Endothelial cell of umbilical vein (primary cell): ENCODE results near the gene ALAD. TPM values are rescaled to one million over a fixed set of nuclear protein-coding genes. Genes with fewer than 3 reads are reported as not detected.

Experiments used
- BruUV-seq: library from RNA; stranded (reverse); fragments of 400-500 nt; replicated peaks from 2 replicates; lab custom pipeline; 2021; lab: Mats Ljungman, UMichigan
- CTCF ChIA-PET: fragments of 300-600, 350-600 bp; sonication (Branson Sonifier 250); formaldehyde crosslinking; loops from one replicate; lab custom pipeline; 2021; ENCODE audit warnings: antibody characterized with exemption, inconsistent platforms; lab: Charles Lee
- POLR2A ChIA-PET: fragments of 300-600, 350-600 bp; sonication (Branson Sonifier 250); formaldehyde crosslinking; loops from one replicate; lab custom pipeline; 2021; ENCODE audit warnings: antibody characterized with exemption, inconsistent platforms; lab: Charles Lee
- DNase-seq: peaks from one replicate; pipeline ENCODE4 v3.0.0-alpha.2; 2011; ENCODE audit warnings: low read depth, low spot score
- FAIRE-seq: peaks from 2 replicates; lab custom pipeline; 2011; peaks lifted over from hg19 to GRCh38; lab: Jason Lieb, UNC
- H2AFZ ChIP-seq: 2 replicates; pipeline ENCODE4 v1.6.0; 2012; ENCODE audit warnings: low read depth, low read length, control low read depth, inconsistent platforms
- H3K27ac ChIP-seq: 2 replicates; pipeline ENCODE4 v1.5.1; 2011; ENCODE audit warnings: low read depth, mild to moderate bottlenecking, control low read depth, low read length, moderate library complexity; ENCODE audit not compliant: insufficient read depth
- H3K27me3 ChIP-seq, 2 experiments: 2 replicates each; pipeline versions ENCODE4 v1.6.0 to v1.6.1; 2011; ENCODE audit warnings: low read length in 2 of 2, mixed read lengths in 1 of 2; ENCODE audit not compliant: control insufficient read depth in 2 of 2, insufficient read depth in 2 of 2
- H3K36me3 ChIP-seq, 2 experiments: 2 replicates in 1 of 2; 3 replicates in 1 of 2; pipeline ENCODE4 v1.5.1; 2011; ENCODE audit warnings: low read length in 2 of 2, mild to moderate bottlenecking in 1 of 2, moderate library complexity in 1 of 2; ENCODE audit not compliant: control insufficient read depth in 2 of 2, insufficient read depth in 2 of 2; ENCODE audit errors: extremely low read depth in 1 of 2
- H3K4me1 ChIP-seq: 3 replicates; pipeline ENCODE4 v1.5.1; 2011; ENCODE audit warnings: mild to moderate bottlenecking, low read length; ENCODE audit not compliant: control insufficient read depth, insufficient read depth; ENCODE audit errors: extremely low read depth
- H3K4me2 ChIP-seq: 2 replicates; pipeline ENCODE4 v1.6.1; 2011; ENCODE audit warnings: low read length, control low read depth, mixed read lengths; ENCODE audit not compliant: insufficient read depth
- H3K4me3 ChIP-seq, 3 experiments: fragments of 200-600 bp in 1 of 3; sonication (generic), shearing (Covaris generic) in 1 of 3; replicated peaks in 1 of 3; 2 replicates each; pipeline ENCODE4 v1.5.1; 2011 to 2016; ENCODE audit warnings: control low read depth in 3 of 3, low read length in 3 of 3, mild to moderate bottlenecking in 2 of 3, inconsistent platforms in 1 of 3, low read depth in 1 of 3, moderate library complexity in 1 of 3; ENCODE audit not compliant: insufficient read depth in 1 of 3
- H3K79me2 ChIP-seq: 2 replicates; pipeline ENCODE4 v1.6.0; 2012; ENCODE audit warnings: low read length, inconsistent platforms; ENCODE audit not compliant: control insufficient read depth, insufficient read depth
- H3K9ac ChIP-seq: replicated peaks from 2 replicates; pipeline ENCODE3; 2011; ENCODE audit warnings: low read length, control low read depth; ENCODE audit not compliant: insufficient read depth; ENCODE audit errors: extremely low read depth
- H3K9me1 ChIP-seq: replicated peaks from 3 replicates; pipeline ENCODE4 v1.6.0; 2011; ENCODE audit warnings: mild to moderate bottlenecking, low read length; ENCODE audit not compliant: control insufficient read depth, insufficient read depth; ENCODE audit errors: extremely low read depth
- H3K9me3 ChIP-seq: replicated peaks from 2 replicates; pipeline ENCODE4 v1.5.1; 2012; ENCODE audit warnings: low read length, inconsistent platforms; ENCODE audit not compliant: control insufficient read depth, insufficient read depth
- H4K20me1 ChIP-seq: replicated peaks from 2 replicates; pipeline ENCODE3; 2011; ENCODE audit warnings: mild to moderate bottlenecking, low read length; ENCODE audit not compliant: control insufficient read depth, insufficient read depth; ENCODE audit errors: extremely low read depth
- CTCF ChIP-seq, 2 donors: IDR thresholded peaks; 1 replicate in 1 of 2; 2 replicates in 1 of 2; pipeline ENCODE4 v1.5.1; 2011; ENCODE audit warnings: low read length in 2 of 2, mild to moderate bottlenecking in 2 of 2, moderate library complexity in 2 of 2, control low read depth in 1 of 2, inconsistent platforms in 1 of 2, low read depth in 1 of 2; ENCODE audit not compliant: insufficient read depth in 1 of 2; ENCODE audit errors: extremely low read depth in 1 of 2
- EZH2 ChIP-seq: IDR thresholded peaks from 2 replicates; pipeline ENCODE4 v1.6.1; 2012; ENCODE audit warnings: borderline replicate concordance, low read depth, mild to moderate bottlenecking, moderate library complexity, low read length, inconsistent platforms; ENCODE audit not compliant: severe bottlenecking
- FOS ChIP-seq: IDR thresholded peaks from 2 replicates; pipeline ENCODE4 v1.6.1; 2011; ENCODE audit warnings: mild to moderate bottlenecking, low read length, moderate library complexity, borderline replicate concordance; ENCODE audit not compliant: insufficient read depth
- GATA2 ChIP-seq: IDR thresholded peaks from 2 replicates; pipeline ENCODE4 v1.7.0; 2011; ENCODE audit warnings: low read depth, mild to moderate bottlenecking, moderate library complexity, mixed read lengths, low read length; ENCODE audit not compliant: insufficient read length, insufficient read depth
- JUN ChIP-seq: IDR thresholded peaks from 2 replicates; pipeline ENCODE4 v1.6.1; 2011; ENCODE audit warnings: borderline replicate concordance, low read depth; ENCODE audit not compliant: insufficient read length, insufficient read depth
- MYC ChIP-seq: IDR thresholded peaks from one replicate; pipeline ENCODE4 v1.6.1; 2011; ENCODE audit warnings: mild to moderate bottlenecking, low read depth, low read length
- POLR2A ChIP-seq: IDR thresholded peaks from 2 replicates; pipeline ENCODE4 v1.6.1; 2012; ENCODE audit warnings: low read depth, mild to moderate bottlenecking, control low read depth, low read length
- POLR2AphosphoS5 ChIP-seq: IDR thresholded peaks from 2 replicates; pipeline ENCODE4 v1.6.1; 2012; ENCODE audit warnings: low read depth, mild to moderate bottlenecking, control low read depth, low read length, moderate library complexity; ENCODE audit not compliant: insufficient read depth
- dilution Hi-C: fragments of 300-500 bp; cut with MboI; formaldehyde crosslinking; loops from one replicate; pipeline ENCODE4 v1.15.0; 2019; ENCODE audit warnings: low sequenced_read_pairs; ENCODE audit not compliant: extremely low pct_ligation_motif_present
- intact Hi-C: fragments of 100-400 bp; cut with micrococcal nuclease; formaldehyde crosslinking; loops from one replicate; pipeline ENCODE4 v1.10.0; 2022
- polyA plus RNA-seq, 4 experiments: library from polyadenylated mRNA; depleted of rRNA in 3 of 4; stranded (reverse) in 3 of 4; unstranded in 1 of 4; fragments of >200 nt; gene quantifications; 2 replicates each; pipeline versions ENCODE4 v1.2.1 to v1.2.3, GENCODE V29; 2011 to 2012; ENCODE audit warnings: missing spikeins in 1 of 4
- total RNA-seq: library from RNA; stranded (reverse); gene quantifications from 2 replicates; pipeline ENCODE4 v1.2.3, GENCODE V29; 2021
- TF ChIP-seq, protein P1 (sequence below): IDR thresholded peaks from 2 replicates; pipeline ENCODE4 v1.6.1; 2011; ENCODE audit not compliant: insufficient read depth, insufficient read length

Gene ALAD
- total and polyA plus RNA-seq, 2 donors (not counting 3 experiments of a cell fraction or from before 2014, with no cell fraction given), result 12.8 to 29.5 TPM

- Histone ChIP-seq H3K79me2 (no peaks in the 10 kb centered on the region), H3K36me3 (peaks cover 0 to 7% of the 10 kb centered on the region in 2 experiments), H3K9ac (no peak overlapping the region), H3K27ac (no peak overlapping the region), H3K4me2 (no peak overlapping the region), H3K4me3 (no peak overlapping the region), H4K20me1 (no peaks in the 10 kb centered on the region), H3K4me1 (no peaks in the 10 kb centered on the region), H3K9me3 (no peaks in the 10 kb centered on the region), H3K27me3 (no peaks in the 10 kb centered on the region), H3K9me1 (no peaks in the 10 kb centered on the region), H2AFZ (no peak overlapping the region)
- ChIA-PET CTCF (no interaction called here), POLR2A (no interaction called here)
- dilution Hi-C loops, result no loop called here
- FAIRE-seq (no peak), DNase-seq (no peak)
- intact Hi-C loops, result no loop called here
- no peak for TF ChIP-seq JUN
- no TSS peak for BruUV-seq
Measured at GRCh38 chr9:113369855-113370140, 31.3 kb downstream of the ALAD start.

DNA sequence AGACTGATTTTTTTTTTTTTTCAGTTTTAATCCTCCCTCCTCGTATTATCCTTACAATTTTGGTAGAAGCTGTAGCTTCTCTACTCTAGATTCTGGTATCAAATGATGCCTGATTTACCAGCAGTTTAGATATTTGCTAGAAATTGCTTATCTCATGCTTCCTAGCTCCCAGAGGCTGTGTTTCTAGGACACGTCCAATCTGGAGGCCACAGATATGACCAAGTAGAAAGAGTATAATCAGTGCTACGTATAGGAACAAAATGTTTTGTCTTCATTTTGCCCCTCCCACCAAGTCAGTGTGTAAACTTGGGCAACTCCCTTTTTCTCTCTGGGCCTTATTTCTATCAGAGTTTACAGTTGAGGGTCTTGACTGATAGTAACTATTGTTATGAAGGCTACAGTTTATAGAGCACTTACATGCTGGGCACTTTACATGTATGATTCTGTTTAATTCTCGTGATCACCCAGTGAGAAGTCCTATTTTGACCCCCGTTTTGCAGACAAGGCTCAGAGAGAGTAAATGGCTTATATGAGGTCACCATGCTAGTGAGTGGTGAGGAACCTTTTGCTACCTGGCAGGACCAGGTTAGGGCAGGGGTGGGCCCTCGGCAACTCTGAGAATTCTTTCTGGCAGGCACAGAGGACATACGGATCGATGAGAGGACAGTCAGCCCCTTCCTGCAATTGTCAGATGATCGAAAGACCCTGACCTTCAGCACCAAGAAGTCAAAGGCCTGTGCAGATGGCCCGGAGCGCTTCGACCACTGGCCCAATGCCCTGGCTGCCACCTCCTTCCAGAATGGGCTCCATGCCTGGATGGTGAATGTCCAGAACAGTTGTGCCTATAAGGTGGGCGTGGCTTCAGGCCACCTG, 31.9 kb downstream of the ALAD start:
- Histone ChIP-seq H3K9me1 (no peaks in the 10 kb centered on the region), H3K36me3 (peaks cover 0 to 7% of the 10 kb centered on the region in 2 experiments), H2AFZ (no peak overlapping the region), H3K27ac (no peak overlapping the region), H4K20me1 (no peaks in the 10 kb centered on the region), H3K4me2 (no peak overlapping the region), H3K9me3 (no peaks in the 10 kb centered on the region), H3K27me3 (no peaks in the 10 kb centered on the region), H3K79me2 (no peaks in the 10 kb centered on the region), H3K4me3 (no peak overlapping the region), H3K4me1 (no peaks in the 10 kb centered on the region), H3K9ac (no peak overlapping the region)
- no peak for TF ChIP-seq JUN
- TF ChIP-seq POLR2A, result no peak
- TF ChIP-seq POLR2AphosphoS5, result no peak
- TF ChIP-seq, protein P1, sequence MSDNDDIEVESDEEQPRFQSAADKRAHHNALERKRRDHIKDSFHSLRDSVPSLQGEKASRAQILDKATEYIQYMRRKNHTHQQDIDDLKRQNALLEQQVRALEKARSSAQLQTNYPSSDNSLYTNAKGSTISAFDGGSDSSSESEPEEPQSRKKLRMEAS, result no peak
- TF ChIP-seq MYC, result no peak
- TF ChIP-seq CTCF (IDR thresholded peaks at IDR 0.05; ENCODE audit: extremely low read depth in 1 of 2, insufficient read depth in 1 of 2, low read depth in 1 of 2, low read length in 2 of 2), result no peak
- no peak for TF ChIP-seq GATA2
- TF ChIP-seq EZH2, result no peak
- no peak for TF ChIP-seq FOS
- BruUV-seq, result no TSS peak
- ChIA-PET POLR2A (no interaction called here), CTCF (no interaction called here)
- FAIRE-seq, result no peak
- DNase-seq, result no peak
- dilution Hi-C loops (no loop called here), intact Hi-C loops (no loop called here)
